Activated B cell treated with CpG ODN at 0.5 μM for 24 hours (primary cell): ENCODE results near the gene MSL1. TPM values are rescaled to one million over a fixed set of nuclear protein-coding genes. Genes with fewer than 3 reads are reported as not detected.
A peak's percentile ranks its signal among the peaks of the same experiment; 100 is the strongest.

Source experiments
- ATAC-seq: fragments of 200-7000 bp; cut with Tn5 transposase; one replicate; pipeline ENCODE4 v1.10.0; 2021; ENCODE audit warnings: low read depth, mild to moderate bottlenecking, moderate library complexity
- CTCF ChIA-PET: fragments of 350-600 bp; sonication (Branson Sonifier 250); formaldehyde crosslinking; loops from one replicate; lab custom pipeline; 2021; ENCODE audit warnings: antibody characterized with exemption; lab: Charles Lee
- POLR2A ChIA-PET: fragments of 350-600 bp; sonication (Branson Sonifier 250); formaldehyde crosslinking; loops from one replicate; lab custom pipeline; 2021; ENCODE audit warnings: antibody characterized with exemption; lab: Charles Lee
- DNase-seq: peaks from one replicate; pipeline ENCODE4 v3.0.0; 2022
- H3K27ac Mint-ChIP-seq: one replicate; pipeline ENCODE4 v1.8.0; 2020; ENCODE audit warnings: mixed read lengths
- H3K27me3 Mint-ChIP-seq: one replicate; pipeline ENCODE4 v1.8.0; 2021; ENCODE audit warnings: mixed read lengths
- H3K36me3 Mint-ChIP-seq: one replicate; pipeline ENCODE4 v1.8.0; 2021; ENCODE audit warnings: low read depth, mixed read lengths
- H3K4me1 Mint-ChIP-seq: one replicate; pipeline ENCODE4 v1.8.0; 2021; ENCODE audit warnings: mixed read lengths
- H3K4me3 Mint-ChIP-seq: one replicate; pipeline ENCODE4 v1.8.0; 2020; ENCODE audit warnings: mild to moderate bottlenecking, mixed read lengths
- H3K9me3 Mint-ChIP-seq: one replicate; pipeline ENCODE4 v1.8.0; 2020; ENCODE audit warnings: mixed read lengths
- intact Hi-C: fragments of 100-400 bp; cut with micrococcal nuclease; formaldehyde crosslinking; loops from one replicate; pipeline ENCODE4 v1.15.1; 2024
- total RNA-seq: library from RNA; stranded (reverse); gene quantifications from 2 replicates; pipeline ENCODE4 v1.2.3, GENCODE V29; 2022
- TF ChIP-seq, protein P1 (sequence below): fragments of 200-600 bp; IDR thresholded peaks from one replicate; pipeline ENCODE4 v1.8.0; 2022; ENCODE audit warnings: antibody characterized with exemption, mild to moderate bottlenecking

The MSL1 gene
- total RNA-seq, 1 donor from 2014 or later = 101 TPM

DNA sequence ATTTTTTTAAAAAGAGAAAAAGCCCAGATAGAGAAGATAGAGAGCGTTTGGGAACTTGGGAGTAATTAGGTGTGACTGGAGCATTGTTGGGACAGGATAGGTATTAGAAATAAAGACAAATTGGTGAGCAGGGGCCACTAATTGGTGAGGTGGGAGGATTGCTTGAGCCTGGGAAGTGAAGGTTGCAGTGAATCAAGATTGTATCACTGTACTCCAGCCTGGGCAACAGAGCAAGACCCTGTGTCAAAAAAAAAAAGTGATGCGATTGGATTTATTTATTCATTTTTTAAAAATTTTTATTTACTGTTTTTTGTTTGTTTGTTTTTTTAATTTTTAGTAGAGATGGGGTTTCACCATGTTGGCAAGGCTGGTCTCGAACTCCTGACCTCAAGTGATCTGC, 23.7 kb downstream of the MSL1 start:
- Mint-ChIP-seq H3K36me3 (peaks cover 66% of the 10 kb centered on the region), H3K27me3 (no peaks in the 10 kb centered on the region), H3K27ac (no peak overlapping the region), H3K4me3 (no peak overlapping the region), H3K9me3 (no peaks in the 10 kb centered on the region), H3K4me1 (peaks cover 42% of the 10 kb centered on the region)
- ChIA-PET POLR2A (interaction anchor here (0.7 to 1.5 kb wide), 2 partner anchors 23 to 46 kb away, joined by 5 to 6 read pairs; no protein-coding TSS in a partner anchor), CTCF (no interaction called here)
- TF ChIP-seq, protein P1, sequence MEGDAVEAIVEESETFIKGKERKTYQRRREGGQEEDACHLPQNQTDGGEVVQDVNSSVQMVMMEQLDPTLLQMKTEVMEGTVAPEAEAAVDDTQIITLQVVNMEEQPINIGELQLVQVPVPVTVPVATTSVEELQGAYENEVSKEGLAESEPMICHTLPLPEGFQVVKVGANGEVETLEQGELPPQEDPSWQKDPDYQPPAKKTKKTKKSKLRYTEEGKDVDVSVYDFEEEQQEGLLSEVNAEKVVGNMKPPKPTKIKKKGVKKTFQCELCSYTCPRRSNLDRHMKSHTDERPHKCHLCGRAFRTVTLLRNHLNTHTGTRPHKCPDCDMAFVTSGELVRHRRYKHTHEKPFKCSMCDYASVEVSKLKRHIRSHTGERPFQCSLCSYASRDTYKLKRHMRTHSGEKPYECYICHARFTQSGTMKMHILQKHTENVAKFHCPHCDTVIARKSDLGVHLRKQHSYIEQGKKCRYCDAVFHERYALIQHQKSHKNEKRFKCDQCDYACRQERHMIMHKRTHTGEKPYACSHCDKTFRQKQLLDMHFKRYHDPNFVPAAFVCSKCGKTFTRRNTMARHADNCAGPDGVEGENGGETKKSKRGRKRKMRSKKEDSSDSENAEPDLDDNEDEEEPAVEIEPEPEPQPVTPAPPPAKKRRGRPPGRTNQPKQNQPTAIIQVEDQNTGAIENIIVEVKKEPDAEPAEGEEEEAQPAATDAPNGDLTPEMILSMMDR = no peak
- no peak for ATAC-seq
- no peak for DNase-seq
- intact Hi-C loops = no loop called here

DNA sequence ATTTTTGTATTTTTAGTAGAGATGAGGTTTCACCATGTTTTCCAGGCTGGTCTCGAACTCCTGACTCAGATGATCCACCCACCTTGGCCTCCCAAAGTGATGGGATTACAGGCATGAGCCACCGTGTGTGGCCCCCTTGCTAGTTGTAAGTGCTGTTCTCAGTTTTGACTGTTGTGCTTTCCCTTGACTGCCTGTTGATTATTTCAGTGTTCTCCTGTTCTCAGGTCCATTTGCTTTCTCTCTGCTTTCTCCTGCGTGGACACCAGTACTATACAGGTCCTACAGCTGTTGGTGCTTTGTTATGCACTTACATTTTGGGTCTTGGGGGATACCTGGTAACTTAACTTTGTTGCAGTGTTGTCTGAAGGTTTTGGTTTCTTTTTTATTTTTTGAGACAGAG, 26.8 kb downstream of the MSL1 start:
- CTCF ChIA-PET = interaction anchor here (1.2 kb wide), 1 partner anchor 62 kb away, joined by 3 read pairs; no protein-coding TSS in a partner anchor
- peaks cover 40% of the 10 kb centered on the region for H3K4me1 Mint-ChIP-seq
- no peaks in the 10 kb centered on the region for H3K9me3 Mint-ChIP-seq
- intact Hi-C loops = no loop called here
- POLR2A ChIA-PET = no interaction called here
- no peak overlapping the region for H3K27ac Mint-ChIP-seq
- ATAC-seq (no peak), DNase-seq (no peak)
- peaks cover 66% of the 10 kb centered on the region for H3K36me3 Mint-ChIP-seq
- TF ChIP-seq, protein P1 = no peak
- no peak overlapping the region for H3K4me3 Mint-ChIP-seq
- no peaks in the 10 kb centered on the region for H3K27me3 Mint-ChIP-seq

DNA sequence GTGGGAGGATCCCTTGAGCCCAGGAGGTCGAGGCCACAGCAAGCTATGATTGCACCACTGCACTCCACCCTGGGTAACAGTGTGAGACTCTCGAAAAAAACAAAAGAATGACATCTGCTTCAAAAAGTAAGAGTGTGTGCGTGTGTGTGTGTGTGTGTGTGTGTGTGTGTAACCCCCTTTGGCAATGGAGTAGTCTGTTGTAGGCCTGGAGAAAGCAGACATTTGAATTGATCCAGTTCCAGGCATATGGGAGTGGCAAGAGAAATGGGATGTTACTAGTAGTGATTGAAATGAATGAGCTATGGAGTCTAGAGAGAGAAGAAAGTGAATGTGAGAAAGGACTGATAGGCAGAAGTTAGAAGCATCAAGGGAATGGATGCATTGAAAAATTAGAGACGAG, 28.5 kb downstream of the MSL1 start:
- peaks cover 77% of the 10 kb centered on the region for H3K36me3 Mint-ChIP-seq
- CTCF ChIA-PET = interaction anchor here (0.8 kb wide), 1 partner anchor 18 kb away, joined by 3 read pairs; no protein-coding TSS in a partner anchor

DNA sequence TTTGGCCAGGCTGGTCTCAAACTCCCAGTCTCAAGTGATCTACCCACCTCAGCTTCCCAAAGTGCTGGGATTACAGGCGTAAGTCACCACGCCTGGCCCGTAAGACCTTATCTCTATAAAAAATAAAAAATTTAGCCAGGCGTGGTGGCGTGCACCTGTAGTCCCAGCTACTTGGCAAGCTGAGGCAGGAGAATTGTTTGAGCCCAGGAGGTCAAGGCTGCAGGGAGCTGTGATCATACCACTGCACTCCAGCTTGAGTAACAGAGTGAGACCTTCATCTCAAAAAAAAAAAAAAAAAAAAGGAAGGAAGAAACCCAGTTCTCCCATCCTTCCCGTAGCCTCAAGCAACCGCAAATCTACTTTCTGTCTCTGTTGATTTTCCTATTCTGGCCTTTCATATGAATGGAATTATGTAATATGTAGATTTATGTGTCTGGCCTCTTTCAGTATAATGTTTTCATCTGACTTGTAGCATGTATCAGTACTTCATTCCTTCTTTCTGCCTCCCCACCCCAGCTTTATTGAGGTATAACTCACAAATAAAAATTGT, 29.7 kb downstream of the MSL1 start:
- DNase-seq (no peak), ATAC-seq (no peak)
- peaks cover 76% of the 10 kb centered on the region for H3K36me3 Mint-ChIP-seq
- POLR2A ChIA-PET = interaction anchor here (0.6 to 2.2 kb wide), 4 partner anchors 11 to 78 kb away, joined by 3 to 8 read pairs (median 5); partner anchors contain the start of genes CASC3 and NR1D1
- H3K27me3 Mint-ChIP-seq = no peaks in the 10 kb centered on the region
- H3K4me3 Mint-ChIP-seq = no peak overlapping the region
- no peaks in the 10 kb centered on the region for H3K9me3 Mint-ChIP-seq
- H3K4me1 Mint-ChIP-seq = peaks cover 47% of the 10 kb centered on the region
- CTCF ChIA-PET = interaction anchor here (0.8 to 2.0 kb wide), 3 partner anchors 17 to 65 kb away, joined by 3 to 6 read pairs (median 4); no protein-coding TSS in a partner anchor
- H3K27ac Mint-ChIP-seq = peak overlapping the region; percentile 21
- TF ChIP-seq, protein P1 = no peak
- intact Hi-C loops = loop anchor here (5.0 kb wide), 1 partner anchor 39 kb away; no protein-coding TSS in a partner anchor

More for the DNA sequence above, 28.5 kb downstream of the MSL1 start:
- no peaks in the 10 kb centered on the region for H3K9me3 Mint-ChIP-seq
- no peak overlapping the region for H3K4me3 Mint-ChIP-seq
- POLR2A ChIA-PET = interaction anchor here (1.2 kb wide), 2 partner anchors 14 to 50 kb away, joined by 3 read pairs; partner anchors contain the start of gene NR1D1
- H3K27me3 Mint-ChIP-seq = no peaks in the 10 kb centered on the region
- peaks cover 49% of the 10 kb centered on the region for H3K4me1 Mint-ChIP-seq
- ATAC-seq (no peak), DNase-seq (no peak)
- intact Hi-C loops = loop anchor here (5.0 kb wide), 1 partner anchor 38 kb away; no protein-coding TSS in a partner anchor
- TF ChIP-seq, protein P1 = no peak
- H3K27ac Mint-ChIP-seq = no peak overlapping the region

DNA sequence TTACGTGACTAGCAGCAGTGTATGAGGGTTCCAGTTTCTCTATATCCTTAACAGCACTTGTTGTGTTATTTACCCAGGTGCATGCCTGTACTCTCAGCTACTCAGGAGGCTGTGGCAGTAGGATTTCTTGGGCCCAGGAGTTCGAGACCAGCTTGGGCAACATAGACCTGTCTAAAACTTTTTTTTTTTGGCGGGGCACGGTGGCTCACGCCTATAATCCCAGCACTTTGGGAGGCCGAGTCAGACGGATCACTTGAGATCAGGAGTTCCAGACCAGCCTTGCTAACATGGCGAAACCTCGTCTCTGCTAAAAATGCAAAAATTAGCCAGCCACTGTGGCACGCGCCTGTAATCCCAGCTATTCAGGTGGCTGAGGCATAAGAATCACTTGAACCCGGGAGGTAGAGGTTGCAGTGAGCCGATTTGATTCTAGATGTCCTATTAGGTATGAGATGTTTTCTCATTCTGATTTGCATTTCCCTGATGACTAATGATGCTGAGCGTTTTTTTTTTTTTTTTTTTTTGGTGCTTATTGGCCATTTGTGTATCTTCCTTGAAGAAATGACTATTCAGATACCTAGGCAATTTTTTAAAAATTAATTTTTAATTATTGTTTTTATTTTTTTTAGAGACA, 31.9 kb downstream of the MSL1 start:
- peak overlapping the region; percentile 90 for H3K27ac Mint-ChIP-seq
- TF ChIP-seq, protein P1 = no peak
- intact Hi-C loops = loop anchor here (5.0 kb wide), 1 partner anchor 41 kb away; no protein-coding TSS in a partner anchor
- POLR2A ChIA-PET = interaction anchor here (0.7 to 2.2 kb wide), 3 partner anchors 14 to 55 kb away, joined by 7 to 10 read pairs (median 8); partner anchors contain the start of gene CASC3
- ATAC-seq = no peak
- no peaks in the 10 kb centered on the region for H3K27me3 Mint-ChIP-seq
- no peak overlapping the region for H3K4me3 Mint-ChIP-seq
- no peak for DNase-seq
- CTCF ChIA-PET = interaction anchor here (1.9 to 2.1 kb wide), 2 partner anchors 14 to 40 kb away, joined by 8 to 9 read pairs; no protein-coding TSS in a partner anchor
- H3K36me3 Mint-ChIP-seq = peaks cover 64% of the 10 kb centered on the region
- H3K9me3 Mint-ChIP-seq = no peaks in the 10 kb centered on the region
- H3K4me1 Mint-ChIP-seq = peaks cover 39% of the 10 kb centered on the region
